HG02763 (cell line): ENCODE data around the gene SLC11A1.

ENCODE experiments used
- ATAC-seq: cut with Tn5 transposase; IDR thresholded peaks from one replicate; pipeline ENCODE4 v1.9.1; 2021; ENCODE audit warnings: mild to moderate bottlenecking, moderate library complexity; ENCODE audit not compliant: unreplicated experiment

SLC11A1 gene

GRCh38 chr2:218366621-218367414, 15.3 kb upstream of the SLC11A1 start:
- no peak for ATAC-seq

DNA sequence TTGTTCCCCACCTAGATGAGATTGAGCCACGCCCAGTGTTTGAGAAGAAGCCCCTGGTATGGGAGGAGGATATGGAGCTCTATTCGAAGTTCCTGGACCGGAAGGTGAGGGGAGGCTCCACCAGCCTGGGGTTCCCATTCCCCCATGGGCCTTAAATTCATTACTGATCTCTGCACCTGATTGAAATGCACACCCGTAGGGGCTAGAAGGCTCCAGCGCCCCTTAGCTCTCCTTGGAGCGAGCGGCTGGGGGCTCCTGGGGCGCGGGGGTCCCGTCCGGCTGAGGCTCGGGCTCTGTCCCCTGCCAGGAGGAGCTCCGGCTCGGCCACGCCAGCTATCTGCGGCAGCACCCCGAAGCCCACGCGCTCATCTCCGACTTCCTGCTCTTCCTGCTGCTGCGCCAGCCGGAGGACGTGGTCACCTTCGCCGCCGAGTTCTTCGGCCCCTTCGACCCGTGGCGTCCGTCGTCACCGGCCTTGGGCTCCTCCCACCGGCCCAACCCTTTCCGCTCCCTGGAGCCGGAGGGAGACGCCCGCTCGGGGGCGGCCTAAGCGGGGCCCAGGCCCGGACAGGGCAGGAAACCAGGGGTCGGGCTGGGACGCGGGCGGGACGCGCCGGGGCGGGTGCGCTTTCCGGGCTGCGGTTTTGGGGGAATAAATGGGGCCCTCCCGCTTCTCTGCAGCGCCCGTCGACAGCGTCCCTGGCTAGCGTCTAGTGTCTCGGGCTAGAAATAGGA, 14.5 kb upstream of the SLC11A1 start:
- peak; percentile 90 for ATAC-seq

DNA sequence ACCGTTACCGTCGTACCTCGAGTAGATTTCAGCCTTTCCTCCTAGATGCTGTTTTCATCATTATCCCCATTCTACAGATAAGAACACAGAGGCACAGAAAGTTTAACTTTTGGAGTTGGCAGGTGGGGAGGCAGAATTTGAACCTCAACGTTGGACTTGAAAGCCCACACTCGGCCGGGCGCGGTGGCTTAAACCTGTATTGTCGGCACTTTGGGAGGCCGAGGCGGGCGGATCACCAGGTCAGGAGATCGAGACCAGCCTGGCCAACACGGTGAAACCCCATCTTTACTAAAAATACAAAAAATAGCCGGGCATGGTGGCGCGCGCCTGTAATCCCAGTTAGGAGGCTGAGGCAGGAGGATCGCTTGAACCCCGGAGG, 13.9 kb upstream of the SLC11A1 start:
- no peak for ATAC-seq

DNA sequence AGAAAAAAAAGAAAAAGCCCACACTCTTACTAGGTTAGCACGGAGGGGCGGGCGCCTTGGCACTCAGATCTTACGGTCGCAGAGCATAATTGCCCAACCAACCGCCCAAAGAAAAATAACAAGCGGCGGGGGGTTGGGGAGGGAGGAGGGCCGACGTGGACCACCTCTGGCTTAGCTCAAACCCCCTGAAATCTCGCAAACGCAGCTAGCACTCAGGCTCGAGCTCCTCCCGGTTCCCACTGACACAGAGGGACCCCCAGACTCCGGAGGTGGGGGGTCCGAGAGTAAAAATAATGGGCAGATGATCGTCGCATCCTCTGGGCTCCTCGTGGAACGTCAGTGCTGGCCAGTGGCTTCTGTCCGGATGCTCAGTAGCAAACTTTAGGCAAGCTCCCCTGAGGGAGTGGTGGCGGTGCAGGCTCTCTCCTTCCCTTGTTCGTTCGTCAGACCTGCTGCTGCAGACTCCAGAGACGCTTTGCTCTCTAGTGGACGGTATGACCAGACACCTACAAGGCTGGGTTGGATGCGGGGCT, 13.4 kb upstream of the SLC11A1 start:
- ATAC-seq: no peak

- no peak for ATAC-seq
These were observed 12.7 kb upstream of the SLC11A1 start for GRCh38 chr2:218369330-218369729.

- no peak for ATAC-seq
These were observed 11.5 kb upstream of the SLC11A1 start for GRCh38 chr2:218370410-218371063.

GRCh38 chr2:218371983-218372350, 10.1 kb upstream of the SLC11A1 start:
- ATAC-seq: no peak

DNA sequence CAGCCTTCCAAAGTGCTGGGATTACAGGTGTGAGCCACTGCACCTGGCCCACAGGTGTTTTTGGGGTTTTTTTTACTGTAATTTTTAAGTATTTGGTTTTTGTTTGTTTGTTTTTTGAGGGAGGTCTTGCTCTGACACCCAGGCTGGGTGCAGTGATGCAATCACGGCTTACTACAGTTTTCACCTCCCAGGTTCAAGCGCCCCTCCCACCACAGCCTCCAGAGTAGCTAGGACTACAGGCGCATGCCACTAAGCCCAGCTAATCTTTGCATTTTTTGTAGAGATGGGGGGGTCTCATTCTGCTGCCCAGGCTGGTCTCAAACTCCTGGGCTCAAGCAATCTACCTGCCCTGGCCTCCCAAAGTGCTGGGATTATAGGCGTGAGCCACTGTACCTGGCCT, 7.3 kb upstream of the SLC11A1 start:
- no peak for ATAC-seq

- no peak for ATAC-seq
These were observed 6.9 kb upstream of the SLC11A1 start for GRCh38 chr2:218375212-218375611.

GRCh38 chr2:218378053-218378452, 4.0 kb upstream of the SLC11A1 start:
- ATAC-seq: no peak

GRCh38 chr2:218382785-218383184, 712 bp downstream of the SLC11A1 start:
- ATAC-seq: no peak

GRCh38 chr2:218383892-218384519, 1.9 kb downstream of the SLC11A1 start:
- ATAC-seq: no peak

- ATAC-seq: no peak
These were observed 2.9 kb downstream of the SLC11A1 start for GRCh38 chr2:218384975-218385374.

DNA sequence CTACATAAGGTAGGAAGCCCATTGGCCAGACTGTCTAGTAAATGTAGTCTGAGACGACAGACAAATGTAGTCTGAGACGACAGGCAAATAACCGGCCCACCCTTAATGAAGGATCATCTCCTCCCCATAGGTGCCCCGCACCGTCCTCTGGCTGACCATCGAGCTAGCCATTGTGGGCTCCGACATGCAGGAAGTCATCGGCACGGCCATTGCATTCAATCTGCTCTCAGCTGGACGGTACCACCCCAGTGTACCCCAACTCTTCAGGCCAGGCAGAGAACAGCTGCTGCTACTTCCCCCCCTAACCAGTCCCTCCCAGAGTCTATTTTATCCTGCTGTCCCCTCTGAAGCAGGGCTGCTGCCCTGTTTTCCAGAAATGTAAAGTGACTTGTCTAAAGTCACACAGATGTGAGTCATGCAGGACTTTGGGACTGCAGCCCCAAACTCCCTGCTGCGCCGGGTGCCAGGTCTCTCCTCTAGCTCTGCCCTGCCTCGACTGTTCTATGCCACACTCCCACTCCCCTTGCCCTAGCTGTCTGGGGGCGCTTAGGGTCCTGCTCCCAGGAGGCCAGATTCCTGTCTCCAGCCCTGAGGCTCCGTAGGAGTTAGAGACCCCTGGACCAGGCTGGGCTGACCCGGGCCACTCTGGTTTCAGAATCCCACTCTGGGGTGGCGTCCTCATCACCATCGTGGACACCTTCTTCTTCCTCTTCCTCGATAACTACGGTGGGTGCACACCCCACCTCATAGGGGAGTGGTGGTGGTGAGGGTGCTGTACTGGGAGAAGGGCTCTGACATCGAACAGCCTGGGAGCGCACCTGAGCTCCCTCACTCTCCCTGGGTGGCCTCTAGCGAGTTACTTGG, 4.7 kb downstream of the SLC11A1 start:
- ATAC-seq: no peak

- ATAC-seq: no peak
These were observed 5.5 kb downstream of the SLC11A1 start for GRCh38 chr2:218387369-218388194.

GRCh38 chr2:218389333-218390150, 7.5 kb downstream of the SLC11A1 start:
- no peak for ATAC-seq

DNA sequence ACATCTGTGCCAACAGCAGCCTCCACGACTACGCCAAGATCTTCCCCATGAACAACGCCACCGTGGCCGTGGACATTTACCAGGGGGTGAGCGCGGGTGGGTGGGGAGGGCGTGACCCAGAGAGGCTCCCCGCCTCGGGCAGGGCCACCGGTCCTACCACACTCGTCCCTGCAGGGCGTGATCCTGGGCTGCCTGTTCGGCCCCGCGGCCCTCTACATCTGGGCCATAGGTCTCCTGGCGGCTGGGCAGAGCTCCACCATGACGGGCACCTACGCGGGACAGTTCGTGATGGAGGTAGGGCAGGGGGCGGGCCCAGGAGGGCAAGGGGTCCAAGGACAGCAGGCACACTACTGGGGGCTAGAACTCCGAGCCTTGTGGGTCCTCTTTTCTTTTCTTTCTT, 9.1 kb downstream of the SLC11A1 start:
- ATAC-seq: no peak

- no peak for ATAC-seq
These were observed 10.4 kb downstream of the SLC11A1 start for GRCh38 chr2:218392459-218392858.
